Measurements from ENCODE around the gene FAM3A. TPM values are rescaled to one million over a fixed set of nuclear protein-coding genes. Genes with fewer than 3 reads are reported as not detected.
A peak's percentile ranks its signal among the peaks of the same experiment; 100 is the strongest.

The FAM3A gene
- polyA plus RNA-seq, 1 donor from 2014 or later, result 19.5 TPM

- no peaks in the 10 kb centered on the region for H3K9me2 ChIP-seq (ENCODE audit: insufficient read depth, low read length)
- no peaks in the 10 kb centered on the region for H3F3A ChIP-seq (ENCODE audit: insufficient read depth, low read length, poor library complexity, severe bottlenecking)
- TF ChIP-seq RAD21 (conservative IDR thresholded peaks at IDR 0.05), result peak; percentile 43
- no peak for TF ChIP-seq TAF1 (IDR thresholded peaks at IDR 0.05; ENCODE audit: low read depth)
- no peak for TF ChIP-seq EZH2 (IDR thresholded peaks at IDR 0.05; ENCODE audit: borderline replicate concordance, insufficient read depth, low read length, poor library complexity, severe bottlenecking)
- peak; percentile 46 for TF ChIP-seq POLR2AphosphoS5 (IDR thresholded peaks at IDR 0.05)
- TF ChIP-seq, protein P1, sequence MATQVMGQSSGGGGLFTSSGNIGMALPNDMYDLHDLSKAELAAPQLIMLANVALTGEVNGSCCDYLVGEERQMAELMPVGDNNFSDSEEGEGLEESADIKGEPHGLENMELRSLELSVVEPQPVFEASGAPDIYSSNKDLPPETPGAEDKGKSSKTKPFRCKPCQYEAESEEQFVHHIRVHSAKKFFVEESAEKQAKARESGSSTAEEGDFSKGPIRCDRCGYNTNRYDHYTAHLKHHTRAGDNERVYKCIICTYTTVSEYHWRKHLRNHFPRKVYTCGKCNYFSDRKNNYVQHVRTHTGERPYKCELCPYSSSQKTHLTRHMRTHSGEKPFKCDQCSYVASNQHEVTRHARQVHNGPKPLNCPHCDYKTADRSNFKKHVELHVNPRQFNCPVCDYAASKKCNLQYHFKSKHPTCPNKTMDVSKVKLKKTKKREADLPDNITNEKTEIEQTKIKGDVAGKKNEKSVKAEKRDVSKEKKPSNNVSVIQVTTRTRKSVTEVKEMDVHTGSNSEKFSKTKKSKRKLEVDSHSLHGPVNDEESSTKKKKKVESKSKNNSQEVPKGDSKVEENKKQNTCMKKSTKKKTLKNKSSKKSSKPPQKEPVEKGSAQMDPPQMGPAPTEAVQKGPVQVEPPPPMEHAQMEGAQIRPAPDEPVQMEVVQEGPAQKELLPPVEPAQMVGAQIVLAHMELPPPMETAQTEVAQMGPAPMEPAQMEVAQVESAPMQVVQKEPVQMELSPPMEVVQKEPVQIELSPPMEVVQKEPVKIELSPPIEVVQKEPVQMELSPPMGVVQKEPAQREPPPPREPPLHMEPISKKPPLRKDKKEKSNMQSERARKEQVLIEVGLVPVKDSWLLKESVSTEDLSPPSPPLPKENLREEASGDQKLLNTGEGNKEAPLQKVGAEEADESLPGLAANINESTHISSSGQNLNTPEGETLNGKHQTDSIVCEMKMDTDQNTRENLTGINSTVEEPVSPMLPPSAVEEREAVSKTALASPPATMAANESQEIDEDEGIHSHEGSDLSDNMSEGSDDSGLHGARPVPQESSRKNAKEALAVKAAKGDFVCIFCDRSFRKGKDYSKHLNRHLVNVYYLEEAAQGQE (IDR thresholded peaks at IDR 0.05; ENCODE audit: borderline replicate concordance), result peak; percentile 31
- no peak for TF ChIP-seq MXI1 (conservative IDR thresholded peaks at IDR 0.05; ENCODE audit: poor library complexity, severe bottlenecking)
- TF ChIP-seq, protein P2, sequence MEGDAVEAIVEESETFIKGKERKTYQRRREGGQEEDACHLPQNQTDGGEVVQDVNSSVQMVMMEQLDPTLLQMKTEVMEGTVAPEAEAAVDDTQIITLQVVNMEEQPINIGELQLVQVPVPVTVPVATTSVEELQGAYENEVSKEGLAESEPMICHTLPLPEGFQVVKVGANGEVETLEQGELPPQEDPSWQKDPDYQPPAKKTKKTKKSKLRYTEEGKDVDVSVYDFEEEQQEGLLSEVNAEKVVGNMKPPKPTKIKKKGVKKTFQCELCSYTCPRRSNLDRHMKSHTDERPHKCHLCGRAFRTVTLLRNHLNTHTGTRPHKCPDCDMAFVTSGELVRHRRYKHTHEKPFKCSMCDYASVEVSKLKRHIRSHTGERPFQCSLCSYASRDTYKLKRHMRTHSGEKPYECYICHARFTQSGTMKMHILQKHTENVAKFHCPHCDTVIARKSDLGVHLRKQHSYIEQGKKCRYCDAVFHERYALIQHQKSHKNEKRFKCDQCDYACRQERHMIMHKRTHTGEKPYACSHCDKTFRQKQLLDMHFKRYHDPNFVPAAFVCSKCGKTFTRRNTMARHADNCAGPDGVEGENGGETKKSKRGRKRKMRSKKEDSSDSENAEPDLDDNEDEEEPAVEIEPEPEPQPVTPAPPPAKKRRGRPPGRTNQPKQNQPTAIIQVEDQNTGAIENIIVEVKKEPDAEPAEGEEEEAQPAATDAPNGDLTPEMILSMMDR (IDR thresholded peaks at IDR 0.05; ENCODE audit: poor library complexity, severe bottlenecking), result peak; percentile 68
- TF ChIP-seq EP300 (conservative IDR thresholded peaks at IDR 0.05; ENCODE audit: poor library complexity, severe bottlenecking), result no peak
- peak; percentile 43 for TF ChIP-seq SMC3 (conservative IDR thresholded peaks at IDR 0.05; ENCODE audit: poor library complexity)
- no peaks in the 10 kb centered on the region for H3K36me3 ChIP-seq (ENCODE audit: insufficient read depth, low read length)
- peak overlapping the region; percentile 47 for H3K4me3 ChIP-seq (ENCODE audit: low read length)
- H3K79me2 ChIP-seq (replicated peaks; ENCODE audit: insufficient read depth, low read length), result no peaks in the 10 kb centered on the region
- H3K4me2 ChIP-seq (ENCODE audit: low read length), result no peak overlapping the region
- H4K20me1 ChIP-seq (ENCODE audit: insufficient read depth), result no peaks in the 10 kb centered on the region
- no peaks in the 10 kb centered on the region for H3K9me3 ChIP-seq (ENCODE audit: low read length)
- peak overlapping the region; percentile 59 for H3K9ac ChIP-seq (ENCODE audit: low read length)
- peak overlapping the region; percentile 63 for H3K27ac ChIP-seq (ENCODE audit: low read length)
- no peaks in the 10 kb centered on the region for H3K27me3 ChIP-seq (ENCODE audit: insufficient read depth, low read depth, low read length)
- peak overlapping the region; percentile 45 for H2AFZ ChIP-seq (ENCODE audit: low read depth, low read length)
These were observed 11.1 kb upstream of the FAM3A start for GRCh38 chrX:154526901-154527675.

- Histone ChIP-seq H3K9me3 (ENCODE audit: low read length) (no peaks in the 10 kb centered on the region), H3K4me2 (ENCODE audit: low read length) (no peak overlapping the region), H3K27me3 (ENCODE audit: insufficient read depth, low read depth, low read length) (no peaks in the 10 kb centered on the region), H4K20me1 (ENCODE audit: insufficient read depth) (no peaks in the 10 kb centered on the region), H3K4me3 (ENCODE audit: low read length) (no peak overlapping the region), H3K36me3 (ENCODE audit: insufficient read depth, low read length) (no peaks in the 10 kb centered on the region), H3K9me2 (ENCODE audit: insufficient read depth, low read length) (no peaks in the 10 kb centered on the region), H3K79me2 (replicated peaks; ENCODE audit: insufficient read depth, low read length) (no peaks in the 10 kb centered on the region), H3K9ac (ENCODE audit: low read length) (no peak overlapping the region), H2AFZ (ENCODE audit: low read depth, low read length) (no peak overlapping the region), H3K27ac (ENCODE audit: low read length) (no peak overlapping the region), H3F3A (ENCODE audit: insufficient read depth, low read length, poor library complexity, severe bottlenecking) (no peaks in the 10 kb centered on the region)
- no peak for TF ChIP-seq TAF1 (IDR thresholded peaks at IDR 0.05; ENCODE audit: low read depth)
- TF ChIP-seq, protein P2 (IDR thresholded peaks at IDR 0.05; ENCODE audit: poor library complexity, severe bottlenecking), result no peak
- TF ChIP-seq RAD21 (conservative IDR thresholded peaks at IDR 0.05), result no peak
- no peak for TF ChIP-seq EP300 (conservative IDR thresholded peaks at IDR 0.05; ENCODE audit: poor library complexity, severe bottlenecking)
- no peak for TF ChIP-seq POLR2AphosphoS5 (IDR thresholded peaks at IDR 0.05)
- TF ChIP-seq, protein P1 (IDR thresholded peaks at IDR 0.05; ENCODE audit: borderline replicate concordance), result no peak
- no peak for TF ChIP-seq SMC3 (conservative IDR thresholded peaks at IDR 0.05; ENCODE audit: poor library complexity)
- no peak for TF ChIP-seq EZH2 (IDR thresholded peaks at IDR 0.05; ENCODE audit: borderline replicate concordance, insufficient read depth, low read length, poor library complexity, severe bottlenecking)
- no peak for TF ChIP-seq MXI1 (conservative IDR thresholded peaks at IDR 0.05; ENCODE audit: poor library complexity, severe bottlenecking)
These were observed 9.8 kb upstream of the FAM3A start for GRCh38 chrX:154525606-154526490.

Measured in neural cell (in vitro differentiated cells).